Measurements from ENCODE around the gene TSEN15.

- TF ChIP-seq E2F8 (IDR thresholded peaks at IDR 0.05; ENCODE audit: low read depth, partially characterized antibody) (no peak), SMAD3 (CRISPR knock-in tag; conservative IDR thresholded peaks at IDR 0.05) (no peak), CREB1 (IDR thresholded peaks at IDR 0.05) (no peak), CREB1 (CRISPR knock-in tag; IDR thresholded peaks at IDR 0.05) (no peak), POLR2A (conservative IDR thresholded peaks at IDR 0.05) (0 out of 2 replicates have a peak, but pooled peaks have one; percentile 15), ARID4B (CRISPR knock-in tag; IDR thresholded peaks at IDR 0.05) (no peak), ETV6 (IDR thresholded peaks at IDR 0.05; ENCODE audit: borderline replicate concordance in 1 of 2, low read depth in 2 of 2, low read length in 1 of 2) (no peak), ETV6 (CRISPR knock-in tag; IDR thresholded peaks at IDR 0.05; ENCODE audit: borderline replicate concordance) (no peak), E2F5 (CRISPR knock-in tag; IDR thresholded peaks at IDR 0.05) (no peak), PBX2 (CRISPR knock-in tag; IDR thresholded peaks at IDR 0.05; ENCODE audit: low read depth) (no peak), PBX2 (tag; conservative IDR thresholded peaks at IDR 0.05; ENCODE audit: low read depth) (peak; percentile 75), RFX1 (IDR thresholded peaks at IDR 0.05) (no peak), HIVEP1 (CRISPR knock-in tag; IDR thresholded peaks at IDR 0.05) (no peak), ELF1 (tag; IDR thresholded peaks at IDR 0.05) (no peak), RFX5 (IDR thresholded peaks at IDR 0.05; ENCODE audit: low read depth, low read length) (no peak), PATZ1 (CRISPR knock-in tag; IDR thresholded peaks at IDR 0.05; ENCODE audit: borderline replicate concordance) (no peak), CTCF (IDR thresholded peaks at IDR 0.05 in 2 of 3, conservative IDR thresholded peaks at IDR 0.05 in 1 of 3; ENCODE audit: insufficient read depth in 2 of 3, low read depth in 1 of 3, low read length in 3 of 3) (no peak)
Measured at GRCh38 chr1:184053881-184054280, 2.4 kb downstream of the TSEN15 start.

Data from K562 (cell line).